ENCODE measurements around the gene SERPINB1.

DNA sequence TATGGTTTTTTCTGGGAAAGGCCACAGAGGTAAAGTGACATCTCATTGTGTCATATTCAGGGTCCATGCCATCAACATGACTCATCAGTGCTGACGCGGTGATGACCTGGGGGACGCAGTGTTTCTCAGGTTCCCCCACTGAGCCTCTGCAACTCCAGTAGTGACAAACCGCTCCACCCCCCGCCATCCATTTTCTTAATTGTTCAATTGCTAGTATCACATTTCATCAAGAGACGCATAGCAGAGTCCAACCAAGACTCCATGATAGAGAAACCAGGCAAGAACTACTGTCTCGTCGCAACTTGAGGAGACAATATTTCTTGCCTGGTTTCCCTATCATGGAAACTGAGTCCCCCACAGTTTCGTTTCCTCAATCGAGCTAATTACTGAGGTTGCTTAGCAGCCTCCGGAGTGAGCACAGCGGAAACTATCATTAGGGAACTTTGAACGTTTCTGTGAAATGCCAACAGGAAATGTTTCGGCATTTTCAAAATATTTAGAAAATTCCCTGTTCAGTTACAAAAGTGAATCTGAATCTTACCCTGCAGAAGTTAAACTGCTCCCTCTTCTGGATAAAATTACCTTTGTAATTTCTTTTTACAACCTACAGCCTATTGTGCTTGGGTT lies 12.2 kb upstream of the SERPINB1 start:
- TF ChIP-seq POLR2AphosphoS5 (IDR thresholded peaks at IDR 0.05; ENCODE audit: borderline replicate concordance, low read depth, low read length) (peak; percentile 19; the same call in 1 of the 2 replicates), EZH2 (IDR thresholded peaks at IDR 0.05) (no peak), FOXP2 (optimal IDR thresholded peaks at IDR 0.05; ENCODE audit: control extremely low read depth, extremely low read length, insufficient read depth) (peak; percentile 11)
